NOMO-1 treated with DMSO at 0.1 percent for 48 hours (cell line): Measurements from ENCODE around the gene ERI3.
"Not testable (repeated sequence)": the region's sequence is repeated elsewhere in the genome, so short reads cannot be mapped to it uniquely, and the experiment has no call there.

ENCODE experiments used
- DNase-seq: peaks from one replicate; lab custom pipeline; 2025; ENCODE audit not compliant: unreplicated experiment; lab: John Stamatoyannopoulos, UW

Gene ERI3

GRCh38 chr1:44217809-44218410, 137.1 kb downstream of the ERI3 start:
- DNase-seq: peak; percentile 65

- peak; percentile 74 for DNase-seq
Measured at GRCh38 chr1:44213222-44214112, 141.6 kb downstream of the ERI3 start, which contains the start of gene DMAP1. TSS of gene DMAP1 (plus strand) at chr1:44213471. CDS start at chr1:44213754, 283 bp downstream.

- no peak for DNase-seq
Measured at GRCh38 chr1:44212355-44213221, 142.5 kb downstream of the ERI3 start.

GRCh38 chr1:44210595-44210994, 144.5 kb downstream of the ERI3 start:
- no peak for DNase-seq

GRCh38 chr1:44208226-44208625, 146.8 kb downstream of the ERI3 start:
- DNase-seq: no peak

- DNase-seq: not testable (repeated sequence)
Measured at GRCh38 chr1:44206545-44206944, 148.5 kb downstream of the ERI3 start.

- DNase-seq: no peak
Measured at GRCh38 chr1:44200336-44200735, 154.7 kb downstream of the ERI3 start.

GRCh38 chr1:44174630-44175029, 180.4 kb downstream of the ERI3 start:
- DNase-seq: no peak
